IMR-90 (cell line): ENCODE measurements around the gene TRIM10. TPM values are rescaled to one million over a fixed set of nuclear protein-coding genes. Genes with fewer than 3 reads are reported as not detected.

Experiments used
- ATAC-seq: fragments of 200-7000 bp; cut with Tn5 transposase; 2 replicates; pipeline ENCODE4 v1.9.1; 2020; ENCODE audit warnings: low read depth, mild to moderate bottlenecking, moderate library complexity
- BruUV-seq: library from RNA; stranded (reverse); fragments of 400-500 nt; replicated peaks from 2 replicates; lab custom pipeline; 2021; lab: Mats Ljungman, UMichigan
- CTCF ChIA-PET: fragments of 300-600 bp; formaldehyde crosslinking; extraction: SDS; loops from one replicate; lab custom pipeline; 2021; ENCODE audit warnings: antibody characterized with exemption; lab: Yijun Ruan, JAX
- POLR2A ChIA-PET: fragments of 300-600 bp; sonication (Branson Sonifier 250); formaldehyde crosslinking; loops from one replicate; lab custom pipeline; 2022; ENCODE audit warnings: antibody characterized with exemption; ENCODE audit not compliant: unreplicated experiment; lab: Charles Lee
- DNase-seq: peaks from one replicate; pipeline ENCODE4 v3.0.0; 2013
- H2AFZ ChIP-seq: replicated peaks from 2 replicates; pipeline ENCODE3; 2013; ENCODE audit warnings: low read length, mild to moderate bottlenecking; ENCODE audit not compliant: poor library complexity
- H2AK5ac ChIP-seq: 2 replicates; pipeline ENCODE4 v1.6.1; 2013; ENCODE audit warnings: low read depth, low read length, inconsistent platforms
- H2AK9ac ChIP-seq: replicated peaks from 2 replicates; pipeline ENCODE3; 2013; ENCODE audit warnings: mild to moderate bottlenecking, low read depth, low read length, moderate library complexity; ENCODE audit not compliant: poor library complexity
- H2BK120ac ChIP-seq: 2 replicates; pipeline ENCODE4 v1.6.1; 2013; ENCODE audit warnings: low read depth, low read length, inconsistent platforms
- H2BK15ac ChIP-seq: 3 replicates; pipeline ENCODE4 v1.6.1; 2013; ENCODE audit warnings: low read depth, low read length, inconsistent platforms
- H2BK20ac ChIP-seq: 2 replicates; pipeline ENCODE4 v1.6.1; 2013; ENCODE audit warnings: low read depth, mild to moderate bottlenecking, inconsistent platforms, low read length, moderate library complexity
- H2BK5ac ChIP-seq: 2 replicates; pipeline ENCODE4 v1.6.1; 2013; ENCODE audit warnings: mild to moderate bottlenecking, low read depth, low read length, inconsistent platforms; ENCODE audit not compliant: poor library complexity, severe bottlenecking
- H3K14ac ChIP-seq: replicated peaks from 2 replicates; pipeline ENCODE4 v1.6.1; 2013; ENCODE audit warnings: low read depth, low read length, inconsistent platforms
- H3K18ac ChIP-seq: 2 replicates; pipeline ENCODE4 v1.6.1; 2013; ENCODE audit warnings: low read depth, low read length, control low read depth
- H3K23ac ChIP-seq: 2 replicates; pipeline ENCODE4 v1.6.1; 2013; ENCODE audit warnings: low read depth, low read length, inconsistent platforms
- H3K27ac ChIP-seq: 2 replicates; pipeline ENCODE4 v1.5.1; 2013; ENCODE audit warnings: mild to moderate bottlenecking, control low read depth, low read length; ENCODE audit not compliant: insufficient read depth
- H3K27me3 ChIP-seq: 2 replicates; pipeline ENCODE4 v1.6.1; 2013; ENCODE audit warnings: low read length; ENCODE audit not compliant: control insufficient read depth, insufficient read depth
- H3K36me3 ChIP-seq: 2 replicates; pipeline ENCODE4 v1.6.1; 2013; ENCODE audit warnings: low read length, mixed read lengths; ENCODE audit not compliant: control insufficient read depth, insufficient read depth
- H3K4ac ChIP-seq: 2 replicates; pipeline ENCODE4 v1.6.1; 2013; ENCODE audit warnings: low read depth, low read length, inconsistent platforms
- H3K4me1 ChIP-seq: 2 replicates; pipeline ENCODE4 v1.6.1; 2013; ENCODE audit warnings: low read length, mixed read lengths; ENCODE audit not compliant: control insufficient read depth, insufficient read depth
- H3K4me2 ChIP-seq: 2 replicates; pipeline ENCODE4 v1.6.1; 2013; ENCODE audit warnings: low read depth, mild to moderate bottlenecking, control low read depth, low read length, moderate library complexity
- H3K4me3 ChIP-seq: 2 replicates; pipeline ENCODE4 v1.5.1; 2013; ENCODE audit warnings: low read depth, mild to moderate bottlenecking, control low read depth, low read length, moderate library complexity; ENCODE audit not compliant: insufficient read depth
- H3K56ac ChIP-seq: 2 replicates; pipeline ENCODE4 v1.6.1; 2013; ENCODE audit warnings: low read length, inconsistent platforms; ENCODE audit not compliant: insufficient read depth; ENCODE audit errors: extremely low read depth
- H3K79me1 ChIP-seq, 2 experiments: 2 replicates each; pipeline ENCODE4 v1.6.1; 2013; ENCODE audit warnings: low read length in 2 of 2, inconsistent platforms in 1 of 2, low read depth in 1 of 2
- H3K9ac ChIP-seq: 2 replicates; pipeline ENCODE4 v1.6.1; 2013; ENCODE audit warnings: low read depth, low read length, control low read depth
- H3K9me1 ChIP-seq: 2 replicates; pipeline ENCODE4 v1.6.1; 2013; ENCODE audit warnings: low read length, inconsistent platforms; ENCODE audit not compliant: insufficient read depth
- H3K9me3 ChIP-seq: 2 replicates; pipeline ENCODE4 v1.6.1; 2013; ENCODE audit warnings: low read length; ENCODE audit not compliant: control insufficient read depth, insufficient read depth
- H4K20me1 ChIP-seq: 2 replicates; pipeline ENCODE4 v1.6.1; 2013; ENCODE audit warnings: low read length, inconsistent platforms; ENCODE audit not compliant: insufficient read depth
- H4K5ac ChIP-seq: 2 replicates; pipeline ENCODE4 v1.6.1; 2013; ENCODE audit warnings: mild to moderate bottlenecking, low read depth, low read length, control low read depth
- H4K8ac ChIP-seq, 2 experiments: 2 replicates each; pipeline ENCODE4 v1.6.1; 2013; ENCODE audit warnings: low read depth in 2 of 2, low read length in 2 of 2, control low read depth in 1 of 2, inconsistent platforms in 1 of 2
- H4K91ac ChIP-seq: 2 replicates; pipeline ENCODE4 v1.6.1; 2013; ENCODE audit warnings: low read depth, low read length, inconsistent platforms; ENCODE audit not compliant: insufficient read depth
- BHLHE40 ChIP-seq: fragments of 150-350 bp; IDR thresholded peaks from 2 replicates; pipeline ENCODE4 v1.6.1; 2016; ENCODE audit warnings: mild to moderate bottlenecking, low read depth, low read length
- CEBPB ChIP-seq: IDR thresholded peaks from 2 replicates; pipeline ENCODE4 v1.6.1; 2012; ENCODE audit warnings: low read depth, low read length, improper control_type of control experiment
- FOS ChIP-seq: fragments of 150-350 bp; IDR thresholded peaks from 2 replicates; pipeline ENCODE4 v1.6.1; 2016; ENCODE audit warnings: low read depth, low read length
- MAFK ChIP-seq: IDR thresholded peaks from 2 replicates; pipeline ENCODE4 v1.6.1; 2012; ENCODE audit warnings: low read depth, low read length, improper control_type of control experiment
- MAZ ChIP-seq: IDR thresholded peaks from 2 replicates; pipeline ENCODE4 v1.6.1; 2012; ENCODE audit warnings: low read depth, mild to moderate bottlenecking, low read length, improper control_type of control experiment, moderate library complexity, borderline replicate concordance
- MXI1 ChIP-seq: IDR thresholded peaks from 2 replicates; pipeline ENCODE4 v1.6.1; 2012; ENCODE audit warnings: low read depth, mild to moderate bottlenecking, low read length, moderate library complexity, borderline replicate concordance
- POLR2A ChIP-seq: IDR thresholded peaks from 2 replicates; pipeline ENCODE4 v1.6.1; 2012; ENCODE audit warnings: mild to moderate bottlenecking, low read depth, low read length
- RAD21 ChIP-seq: IDR thresholded peaks from 2 replicates; pipeline ENCODE4 v1.6.1; 2012; ENCODE audit warnings: low read length, improper control_type of control experiment
- RCOR1 ChIP-seq: IDR thresholded peaks from 2 replicates; pipeline ENCODE4 v1.6.1; 2012; ENCODE audit warnings: mild to moderate bottlenecking, low read length, improper control_type of control experiment; ENCODE audit not compliant: insufficient replicate concordance
- RFX5 ChIP-seq: IDR thresholded peaks from 2 replicates; pipeline ENCODE4 v1.8.0; 2012; ENCODE audit warnings: low read depth, mild to moderate bottlenecking, low read length, moderate library complexity
- WGBS, 2 experiments: methylation state at CpG; one replicate each; pipeline versions ENCODE4 v1.1.5 to v1.1.7; 2013; ENCODE audit warnings: missing lambda C conversion rate in 2 of 2; ENCODE audit not compliant: insufficient read length in 1 of 2; ENCODE audit errors: extremely low coverage in 2 of 2; 5-methylcytosine and 5-hydroxymethylcytosine counted together
- dilution Hi-C: fragments of 300-500 bp; cut with HindIII; formaldehyde crosslinking; loops from one replicate; pipeline ENCODE4 v1.14.3; 2018; ENCODE audit warnings: low sequenced_read_pairs; ENCODE audit not compliant: unreplicated experiment
- in situ Hi-C: fragments of 300-500 bp; cut with MboI; formaldehyde crosslinking; loops from 3 replicates; pipeline ENCODE4 v1.14.3; 2019; ENCODE audit warnings: low sequenced_read_pairs, inconsistent platforms, mixed read lengths
- intact Hi-C: fragments of 100-400 bp; cut with micrococcal nuclease; formaldehyde crosslinking; loops from 2 replicates; pipeline ENCODE4 v1.10.0; 2022
- polyA plus RNA-seq, 3 experiments: library from polyadenylated mRNA; depleted of rRNA; stranded (reverse); fragments of >200 nt; gene quantifications; 2 replicates each; pipeline ENCODE4 v1.2.3, GENCODE V29; 2012; ENCODE audit warnings: low replicate concordance in 1 of 3
- total RNA-seq: library from RNA; depleted of rRNA; stranded (reverse); fragments of >200 nt; gene quantifications from 2 replicates; pipeline ENCODE4 v1.2.3, GENCODE V29; 2012

TRIM10 gene
- total and polyA plus RNA-seq, 2 of the 4 experiments (the other 2 are of a cell fraction): not detected

DNA sequence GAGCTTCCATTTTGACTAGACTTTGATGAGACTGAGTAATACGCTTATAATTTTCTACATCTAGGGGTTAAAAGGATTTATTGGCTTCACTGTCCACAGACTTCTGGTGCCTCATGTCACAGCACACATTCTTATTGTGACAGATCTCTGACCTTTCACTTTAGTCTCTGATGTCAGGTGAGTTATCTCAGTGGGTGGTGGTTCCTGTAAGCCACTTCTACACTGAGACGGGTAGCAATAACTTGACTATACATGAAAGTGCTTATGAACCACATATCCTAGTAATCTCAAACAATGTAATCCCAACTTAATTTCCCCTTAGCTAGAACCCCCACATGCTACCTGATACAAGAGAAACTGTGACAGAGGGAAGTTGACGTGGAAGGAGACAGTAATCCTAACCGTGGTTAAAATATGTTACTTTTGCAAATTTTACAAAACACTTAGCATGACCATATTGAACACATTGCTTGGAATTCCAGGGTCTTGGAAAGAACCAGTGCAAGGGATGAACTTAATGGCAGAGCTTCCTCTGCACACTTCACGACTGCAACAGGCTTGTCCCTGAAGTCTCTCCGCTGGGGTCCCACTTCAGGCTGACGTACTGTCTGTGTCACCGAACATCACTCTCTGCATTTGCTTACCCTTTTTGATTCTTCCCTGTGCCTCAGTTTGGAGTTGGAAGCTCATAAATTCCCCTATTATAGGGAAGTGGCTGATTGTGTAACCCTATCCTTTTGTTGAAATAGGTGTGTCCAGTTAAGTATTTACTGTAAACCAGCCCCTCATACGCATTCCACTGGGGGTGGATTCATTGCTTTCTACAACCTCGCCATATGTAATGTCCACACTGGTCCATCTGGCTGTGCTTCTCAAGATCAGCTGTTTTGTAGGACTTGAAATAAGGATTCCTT is 31.5 kb downstream of the TRIM10 start:
- Histone ChIP-seq H3K9me1 (no peaks in the 10 kb centered on the region), H3K36me3 (no peaks in the 10 kb centered on the region), H2BK15ac (no peak overlapping the region), H3K4me2 (no peak overlapping the region), H3K23ac (no peak overlapping the region), H4K20me1 (no peaks in the 10 kb centered on the region), H2AK9ac (no peak overlapping the region), H3K14ac (no peak overlapping the region), H2BK120ac (no peak overlapping the region), H3K18ac (no peak overlapping the region), H4K8ac (no peak overlapping the region), H3K4me1 (no peaks in the 10 kb centered on the region), H3K79me1 (no peaks in the 10 kb centered on the region), H2AFZ (no peak overlapping the region), H2BK5ac (no peak overlapping the region), H3K27ac (no peak overlapping the region), H4K5ac (no peak overlapping the region), H3K9ac (no peak overlapping the region), H2AK5ac (no peak overlapping the region), H4K91ac (no peak overlapping the region), H3K4me3 (no peak overlapping the region), H3K56ac (no peak overlapping the region), H2BK20ac (no peak overlapping the region), H3K9me3 (no peaks in the 10 kb centered on the region), H3K4ac (no peak overlapping the region), H3K27me3 (peaks cover 51% of the 10 kb centered on the region)
- TF ChIP-seq FOS (no peak), RAD21 (no peak), RFX5 (no peak), POLR2A (no peak), RCOR1 (no peak), CEBPB (no peak), MXI1 (no peak), MAZ (no peak), MAFK (no peak), BHLHE40 (no peak)
- CTCF ChIA-PET: interaction anchor here (0.5 to 6.1 kb wide), 5 partner anchors 11 to 281 kb away, joined by 3 to 54 read pairs (median 5); no protein-coding TSS in a partner anchor
- no peak for DNase-seq
- POLR2A ChIA-PET: no interaction called here
- dilution Hi-C loops (no loop called here), in situ Hi-C loops (loop anchor here (10.0 kb wide), 1 partner anchor 285 kb away; no protein-coding TSS in a partner anchor), intact Hi-C loops (loop anchor here (2.0 kb wide), 1 partner anchor 63 kb away; the partner anchor contains the start of gene PPP1R11)
- no TSS peak for BruUV-seq
- ATAC-seq: no peak
- 60% methylated on average over 1 of the region's 10 CpGs; no CpG with 5 or more reads in 1 of the 2 experiments for WGBS, 2 experiments
